Glutamatergic neuron (in vitro differentiated cells): ENCODE results near the gene NTM. TPM values are rescaled to one million over a fixed set of nuclear protein-coding genes. Genes with fewer than 3 reads are reported as not detected.

ENCODE experiments used
- DNase-seq: peaks from one replicate; pipeline ENCODE4 v3.0.0; 2022
- H3K27ac Mint-ChIP-seq: one replicate; pipeline ENCODE4 v1.8.0; 2020; ENCODE audit warnings: mild to moderate bottlenecking, mixed read lengths, inconsistent platforms; ENCODE audit not compliant: unreplicated experiment
- H3K27me3 Mint-ChIP-seq: one replicate; pipeline ENCODE4 v1.8.0; 2020; ENCODE audit warnings: mild to moderate bottlenecking, moderate library complexity, mixed read lengths, inconsistent platforms; ENCODE audit not compliant: unreplicated experiment
- H3K36me3 Mint-ChIP-seq: one replicate; pipeline ENCODE4 v1.8.0; 2020; ENCODE audit warnings: mild to moderate bottlenecking, mixed read lengths, inconsistent platforms; ENCODE audit not compliant: unreplicated experiment
- H3K4me1 Mint-ChIP-seq: one replicate; pipeline ENCODE4 v1.8.0; 2020; ENCODE audit warnings: mild to moderate bottlenecking, low read depth, mixed read lengths, inconsistent platforms; ENCODE audit not compliant: unreplicated experiment
- H3K4me3 Mint-ChIP-seq: one replicate; pipeline ENCODE4 v1.8.0; 2020; ENCODE audit warnings: mild to moderate bottlenecking, mixed read lengths, inconsistent platforms; ENCODE audit not compliant: unreplicated experiment
- H3K9me3 Mint-ChIP-seq: one replicate; pipeline ENCODE4 v1.8.0; 2020; ENCODE audit warnings: mild to moderate bottlenecking, moderate library complexity, mixed read lengths, inconsistent platforms; ENCODE audit not compliant: unreplicated experiment
- CTCF ChIP-seq: fragments of 200-600 bp; sonication (generic); IDR thresholded peaks from one replicate; pipeline ENCODE4 v1.5.0; 2021; ENCODE audit not compliant: partially characterized antibody, unreplicated experiment
- total RNA-seq: library from RNA; stranded (reverse); fragmentation: NEBNext Ultra II Directional; extraction: Animal tissue kit (Norgen Biotek cat#: 25700); gene quantifications from one replicate; pipeline ENCODE4 v1.2.1, GENCODE V29; 2021; ENCODE audit not compliant: unreplicated experiment

Gene NTM
- total RNA-seq, 1 donor from 2014 or later, result 1.2 TPM

GRCh38 chr11:132264616-132265015 lies 894.2 kb downstream of the NTM start:
- DNase-seq, result no peak
- H3K27me3 Mint-ChIP-seq, result peaks cover 1% of the 10 kb centered on the region
- H3K9me3 Mint-ChIP-seq, result no peaks in the 10 kb centered on the region
- no peak overlapping the region for H3K4me3 Mint-ChIP-seq
- TF ChIP-seq CTCF, result no peak
- H3K27ac Mint-ChIP-seq, result no peak overlapping the region
- H3K36me3 Mint-ChIP-seq, result no peaks in the 10 kb centered on the region
- no peaks in the 10 kb centered on the region for H3K4me1 Mint-ChIP-seq

- Mint-ChIP-seq H3K27me3 (no peaks in the 10 kb centered on the region), H3K4me3 (no peak overlapping the region), H3K36me3 (no peaks in the 10 kb centered on the region), H3K9me3 (no peaks in the 10 kb centered on the region), H3K27ac (no peak overlapping the region), H3K4me1 (no peaks in the 10 kb centered on the region)
- DNase-seq, result no peak
- TF ChIP-seq CTCF, result no peak
Observed at GRCh38 chr11:132278801-132279574, 908.6 kb downstream of the NTM start.

GRCh38 chr11:132284048-132284447 lies 913.6 kb downstream of the NTM start:
- DNase-seq, result no peak
- Mint-ChIP-seq H3K27ac (no peak overlapping the region), H3K36me3 (no peaks in the 10 kb centered on the region), H3K4me3 (no peak overlapping the region), H3K27me3 (peaks cover 2% of the 10 kb centered on the region), H3K9me3 (no peaks in the 10 kb centered on the region), H3K4me1 (peaks cover 1% of the 10 kb centered on the region)
- no peak for TF ChIP-seq CTCF

- Mint-ChIP-seq H3K9me3 (peaks cover 1% of the 10 kb centered on the region), H3K36me3 (no peaks in the 10 kb centered on the region), H3K27ac (no peak overlapping the region), H3K4me3 (no peak overlapping the region), H3K27me3 (peaks cover 2% of the 10 kb centered on the region), H3K4me1 (peaks cover 1% of the 10 kb centered on the region)
- no peak for DNase-seq
- TF ChIP-seq CTCF, result no peak
Observed at GRCh38 chr11:132284611-132285010, 914.2 kb downstream of the NTM start.

GRCh38 chr11:132285631-132286030 lies 915.2 kb downstream of the NTM start:
- no peak for DNase-seq
- no peak overlapping the region for H3K4me3 Mint-ChIP-seq
- H3K27ac Mint-ChIP-seq, result no peak overlapping the region
- no peaks in the 10 kb centered on the region for H3K36me3 Mint-ChIP-seq
- peaks cover 1% of the 10 kb centered on the region for H3K9me3 Mint-ChIP-seq
- peaks cover 2% of the 10 kb centered on the region for H3K27me3 Mint-ChIP-seq
- no peak for TF ChIP-seq CTCF
- H3K4me1 Mint-ChIP-seq, result peaks cover 1% of the 10 kb centered on the region
